Adipose tissue (tissue), 3 donors: ENCODE measurements around the gene CFAP99. TPM values are rescaled to one million over a fixed set of nuclear protein-coding genes. Genes with fewer than 3 reads are reported as not detected.
"Not testable (repeated sequence)": the region's sequence is repeated elsewhere in the genome, so short reads cannot be mapped to it uniquely, and the experiment has no call there.

ENCODE experiments used
- H3K27ac ChIP-seq: one replicate; pipeline ENCODE4 v1.5.1; 2013; ENCODE audit warnings: low read depth, low read length
- WGBS, 3 donors: extraction: QIAGEN DNeasy Blood & Tissue Kit; methylation state at CpG; one replicate each; pipeline ENCODE4 v1.1.7; 2013; 5-methylcytosine and 5-hydroxymethylcytosine counted together
- polyA plus RNA-seq, 3 donors: library from polyadenylated mRNA; stranded (reverse); fragments of 200-250 nt; gene quantifications; one replicate each; pipeline ENCODE4 v1.2.3, GENCODE V29; 2013
- donor health status: healthy with polysubstance abuse.
- donor health status: Bipolar disorder and iron deficiency.
- donor health status: healthy.

Gene CFAP99
- polyA plus RNA-seq, 3 donors = 0.09 to 0.86 TPM; not detected in 1

DNA sequence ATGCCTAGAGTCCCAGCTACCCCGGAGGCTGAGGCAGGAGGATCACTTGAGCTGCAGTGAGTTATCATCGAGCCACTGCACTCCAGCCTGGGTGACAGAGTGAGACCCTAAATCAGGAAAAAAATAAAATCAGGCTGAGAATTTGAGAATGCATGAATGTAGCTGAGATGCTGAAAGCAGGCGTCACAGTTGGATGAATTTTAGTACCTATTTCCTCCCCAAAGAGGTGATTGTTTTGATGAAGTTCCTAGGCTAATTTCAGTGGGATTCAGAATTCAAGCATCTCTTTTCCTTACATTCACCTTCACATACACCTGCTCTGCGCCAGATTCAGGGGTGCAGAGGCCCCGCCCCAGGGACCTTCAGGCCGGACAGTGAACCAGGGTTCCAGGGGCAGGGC, 3.2 kb downstream of the CFAP99 start:
- no peak overlapping the region for H3K27ac ChIP-seq
- WGBS, 3 donors = 87 to 88% (median 87%) methylated on average over 6 of the region's 6 CpGs

DNA sequence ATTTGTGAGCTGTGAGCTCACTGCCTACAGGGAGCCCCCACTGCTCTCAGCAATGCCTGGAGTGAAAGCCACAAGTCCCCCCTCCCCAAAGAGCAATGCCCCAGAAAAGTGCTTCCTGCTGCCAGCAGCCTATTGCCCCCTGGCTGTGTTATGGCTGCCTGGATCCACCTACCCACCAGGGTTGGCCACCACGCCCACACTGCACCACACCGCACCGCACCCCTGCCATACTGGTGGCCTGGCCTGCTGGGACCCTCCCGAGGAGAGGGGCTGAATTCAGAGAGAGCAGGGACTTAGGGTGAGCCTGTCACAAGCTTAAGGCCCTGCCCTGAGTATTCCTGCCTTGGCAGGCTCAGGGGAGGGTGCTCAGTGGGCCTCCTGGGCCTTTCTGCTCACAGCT, 4.3 kb downstream of the CFAP99 start:
- no peak overlapping the region for H3K27ac ChIP-seq
- WGBS, 3 donors = 77 to 90% (median 78%) methylated on average over 4 of the region's 4 CpGs

DNA sequence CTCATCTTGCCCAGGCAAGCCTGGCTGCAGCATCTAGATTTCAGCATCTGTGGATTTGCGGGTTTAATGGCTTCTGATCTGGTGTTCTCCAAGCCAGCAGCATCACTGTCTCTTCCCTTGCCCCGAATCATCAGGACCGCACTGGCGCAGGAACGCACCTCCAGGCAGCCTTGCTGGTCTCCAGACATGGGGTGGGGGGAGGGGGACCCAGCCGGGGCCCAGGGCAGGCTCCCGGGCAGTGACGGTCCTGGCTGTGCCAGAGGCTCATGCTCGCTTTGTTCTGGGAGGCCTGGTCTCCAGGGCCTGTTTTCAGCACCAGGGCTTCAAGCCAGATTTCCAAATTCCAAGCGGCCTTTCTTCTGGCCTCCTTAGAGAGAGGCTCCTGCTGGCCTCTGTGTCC, 4.9 kb downstream of the CFAP99 start:
- 74 to 81% (median 76%) methylated on average over 9 to 10 of the region's 10 CpGs for WGBS, 3 donors
- no peak overlapping the region for H3K27ac ChIP-seq

DNA sequence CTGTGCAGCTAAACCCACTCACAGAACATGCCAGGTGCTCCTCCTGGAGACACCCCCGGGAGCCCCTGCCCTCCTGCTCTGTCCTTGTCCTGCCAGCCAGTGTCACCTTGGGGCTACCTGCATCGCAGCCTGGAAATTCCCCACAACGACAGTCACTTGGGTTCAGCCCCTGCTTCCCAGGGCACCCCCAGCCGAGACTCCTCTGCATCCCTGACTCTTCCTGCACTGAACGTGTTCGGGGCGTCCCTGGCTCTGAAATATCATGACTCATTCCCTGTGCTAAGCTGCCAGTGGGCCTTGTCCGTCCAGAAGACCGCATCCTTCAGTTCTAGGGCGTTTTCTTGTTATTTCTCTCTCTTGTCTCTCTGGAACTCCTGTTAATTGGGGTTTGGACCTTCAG, 5.8 kb downstream of the CFAP99 start:
- H3K27ac ChIP-seq = no peak overlapping the region
- WGBS, 3 donors = 71 to 76% (median 74%) methylated on average over 10 of the region's 10 CpGs

GRCh38 chr4:2425386-2426068, 6.8 kb downstream of the CFAP99 start:
- no peak overlapping the region for H3K27ac ChIP-seq
- WGBS, 3 donors = 89 to 94% (median 91%) methylated on average over 12 to 13 of the region's 13 CpGs

DNA sequence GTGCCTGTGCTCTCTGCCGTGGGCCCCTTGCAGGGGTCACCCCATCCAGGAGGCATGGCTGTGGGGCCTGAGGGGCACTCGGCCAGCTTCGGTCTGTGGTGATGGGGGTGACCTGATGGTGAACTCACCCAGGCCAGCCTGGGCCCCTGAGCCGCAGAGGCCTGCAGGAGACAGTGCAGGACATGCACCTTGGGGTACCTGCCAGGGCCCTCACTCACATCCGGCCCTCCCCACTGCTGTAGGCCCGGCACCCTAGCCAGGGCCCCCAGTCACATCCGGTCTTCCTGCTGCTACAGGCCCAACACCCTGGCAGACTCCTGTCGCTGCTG, 7.3 kb downstream of the CFAP99 start:
- 85 to 90% (median 89%) methylated on average over 6 to 8 of the region's 8 CpGs for WGBS, 3 donors
- H3K27ac ChIP-seq = no peak overlapping the region

- no peak overlapping the region for H3K27ac ChIP-seq
- 82 to 88% (median 83%) methylated on average over 13 of the region's 13 CpGs for WGBS, 3 donors
Observed at GRCh38 chr4:2426711-2427275, 8.0 kb downstream of the CFAP99 start.

GRCh38 chr4:2427383-2428334, 8.9 kb downstream of the CFAP99 start:
- H3K27ac ChIP-seq = no peak overlapping the region
- 84 to 94% (median 84%) methylated on average over 19 to 23 of the region's 23 CpGs for WGBS, 3 donors

DNA sequence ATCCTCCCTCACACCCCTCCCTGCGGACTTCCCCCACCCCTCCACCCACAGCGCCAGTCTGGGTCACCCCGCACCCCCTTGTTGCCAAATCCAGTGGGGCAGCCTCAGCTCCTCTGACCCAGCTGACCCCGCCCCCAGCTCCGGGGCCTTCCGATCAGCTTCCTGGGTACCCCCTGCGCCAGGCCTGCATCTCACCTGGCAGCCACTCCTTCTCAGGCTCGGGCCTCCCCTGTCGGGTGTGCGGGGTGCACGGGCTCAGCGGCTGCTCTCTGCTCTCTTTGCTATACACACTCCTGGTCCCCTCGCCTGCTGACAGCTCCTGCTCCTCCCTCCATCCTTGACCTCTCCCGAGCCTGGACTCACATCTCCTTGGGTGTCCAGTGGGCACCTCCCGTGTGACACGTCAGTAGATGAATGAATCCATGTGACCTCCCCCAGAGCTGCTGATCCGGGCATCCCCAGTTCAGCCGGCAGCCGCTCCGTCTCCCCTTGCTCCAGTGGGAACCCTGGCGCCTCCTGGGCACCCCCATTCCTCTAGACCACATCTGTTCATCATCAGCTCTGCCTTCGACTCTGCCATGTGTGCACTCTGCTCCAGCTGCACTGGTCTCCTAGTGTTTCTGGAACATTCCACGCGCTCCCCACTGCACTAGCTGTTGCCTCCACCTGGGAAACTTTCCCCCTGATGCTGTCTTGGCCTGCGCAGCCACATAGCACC, 9.9 kb downstream of the CFAP99 start:
- WGBS, 3 donors = 69 to 78% (median 73%) methylated on average over 25 of the region's 25 CpGs
- H3K27ac ChIP-seq = no peak overlapping the region

- H3K27ac ChIP-seq = not testable (repeated sequence)
- WGBS, 3 donors = 54 to 59% (median 57%) methylated on average over 25 to 30 of the region's 49 CpGs
Observed at GRCh38 chr4:2429945-2430757, 11.4 kb downstream of the CFAP99 start.

- H3K27ac ChIP-seq = no peak overlapping the region
Observed at GRCh38 chr4:2432004-2432403, 13.2 kb downstream of the CFAP99 start.

GRCh38 chr4:2432991-2433530, 14.3 kb downstream of the CFAP99 start:
- WGBS, 3 donors = 68 to 77% (median 74%) methylated on average over 20 of the region's 20 CpGs

DNA sequence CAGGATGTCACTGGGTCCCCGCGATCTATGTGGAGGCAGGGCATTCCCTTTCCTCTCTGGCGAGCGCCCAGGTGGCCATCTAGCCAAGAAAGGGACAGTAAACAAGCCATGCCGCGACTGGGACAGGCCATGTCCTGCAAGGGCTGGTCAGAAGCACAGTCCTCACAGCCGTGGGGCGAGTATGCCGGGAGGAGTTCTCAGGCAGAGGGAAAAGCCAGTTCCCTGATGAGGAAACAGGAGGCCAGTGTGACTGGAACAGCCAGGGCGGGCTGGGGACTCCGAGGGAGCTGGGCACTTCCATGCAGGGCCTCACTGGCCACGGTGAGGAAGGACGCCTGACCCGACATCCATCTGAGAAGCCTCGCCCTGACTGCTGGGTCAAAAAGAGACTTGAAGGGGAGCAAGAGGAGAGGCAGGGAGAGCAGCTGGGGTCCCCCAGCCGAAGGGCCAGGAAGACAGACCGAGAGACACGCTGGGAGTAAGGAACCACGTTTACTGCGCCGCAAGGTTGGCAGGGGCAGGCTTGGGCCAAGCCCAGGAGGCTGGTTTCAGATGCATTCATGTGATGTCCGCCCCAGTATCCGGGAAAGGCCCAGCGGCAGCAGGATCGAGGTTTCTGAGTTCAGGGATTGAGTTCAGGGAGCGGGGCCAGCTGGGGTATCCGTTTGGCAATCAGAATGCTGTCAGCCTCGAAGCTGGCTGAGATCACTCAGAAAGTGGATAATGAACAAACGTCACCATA, 15.0 kb downstream of the CFAP99 start:
- WGBS, 3 donors = 74 to 78% (median 75%) methylated on average over 25 to 29 of the region's 29 CpGs
- no peak overlapping the region for H3K27ac ChIP-seq

More at GRCh38 chr4:2432991-2433530, 14.3 kb downstream of the CFAP99 start:
- no peak overlapping the region for H3K27ac ChIP-seq

DNA sequence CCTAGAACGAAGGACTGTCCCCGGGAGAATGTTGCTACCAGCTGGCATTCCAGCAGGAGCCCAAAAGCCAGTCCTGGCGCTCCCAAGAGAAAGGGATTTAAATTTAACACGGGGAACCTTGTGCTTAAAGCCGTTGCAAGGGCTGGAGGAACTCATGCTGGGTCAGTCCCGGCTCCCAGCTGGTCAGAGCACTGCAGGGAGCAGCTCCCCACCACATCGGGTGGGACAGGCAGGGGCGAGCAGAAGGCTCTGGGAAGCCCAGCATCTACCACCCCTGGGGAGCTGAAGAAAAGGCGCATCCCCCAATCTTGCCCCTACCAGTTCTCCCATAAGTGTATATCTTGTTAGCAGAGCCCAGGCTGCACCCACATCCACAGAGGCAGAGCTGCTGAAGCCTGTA, 15.7 kb downstream of the CFAP99 start:
- no peak overlapping the region for H3K27ac ChIP-seq
- WGBS, 3 donors = 67 to 70% (median 68%) methylated on average over 9 of the region's 9 CpGs

DNA sequence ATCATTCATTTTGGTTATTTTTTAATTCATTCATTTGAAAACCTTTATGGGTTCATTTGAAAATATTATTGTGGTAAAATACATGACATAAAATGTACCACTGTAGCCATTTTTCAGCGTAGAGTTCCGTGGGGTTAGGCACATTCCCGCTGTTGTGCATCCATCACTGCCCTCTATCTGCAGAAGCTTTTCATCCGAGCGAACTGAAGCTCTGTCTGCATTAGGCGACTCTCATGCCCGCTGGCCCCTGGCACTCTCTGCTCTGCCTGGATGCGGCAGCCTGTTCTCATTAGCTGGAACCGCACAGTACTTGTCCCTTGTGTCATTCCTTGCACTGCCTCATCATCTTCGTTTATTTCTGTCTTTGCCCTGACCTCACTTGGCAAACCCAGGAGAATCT, 17.5 kb downstream of the CFAP99 start:
- no peak overlapping the region for H3K27ac ChIP-seq
- 48 to 63% (median 54%) methylated on average over 10 of the region's 10 CpGs for WGBS, 3 donors

- WGBS, 3 donors = 83 to 84% (median 84%) methylated on average over 29 to 30 of the region's 30 CpGs
- H3K27ac ChIP-seq = no peak overlapping the region
Observed at GRCh38 chr4:2436761-2437474, 18.2 kb downstream of the CFAP99 start.
